H9 (cell line): ENCODE measurements around the gene WDR33. TPM values are rescaled to one million over a fixed set of nuclear protein-coding genes. Genes with fewer than 3 reads are reported as not detected.

Source experiments
- DNase-seq: peaks from one replicate; pipeline ENCODE4 v3.0.0-alpha.2; 2017
- H2AFZ ChIP-seq: one replicate; pipeline ENCODE4 v1.6.1; 2013; ENCODE audit warnings: mild to moderate bottlenecking, low read length, control low read depth, moderate library complexity
- H2AK5ac ChIP-seq: 2 replicates; pipeline ENCODE4 v1.6.1; 2013; ENCODE audit warnings: low read length, control low read depth, mixed read lengths; ENCODE audit not compliant: insufficient read length
- H2BK120ac ChIP-seq: one replicate; pipeline ENCODE4 v1.6.1; 2013; ENCODE audit warnings: low read depth, mild to moderate bottlenecking, low read length, control low read depth, inconsistent platforms; ENCODE audit not compliant: poor library complexity, severe bottlenecking
- H2BK12ac ChIP-seq: 2 replicates; pipeline ENCODE4 v1.6.1; 2013; ENCODE audit warnings: low read length, control low read depth, mixed read lengths, low read depth; ENCODE audit not compliant: insufficient read length
- H2BK15ac ChIP-seq: 2 replicates; pipeline ENCODE4 v1.6.1; 2013; ENCODE audit warnings: low read depth, low read length, control low read depth
- H2BK20ac ChIP-seq: one replicate; pipeline ENCODE4 v1.6.1; 2013; ENCODE audit warnings: low read depth, mild to moderate bottlenecking, low read length, control low read depth, inconsistent platforms; ENCODE audit not compliant: poor library complexity, severe bottlenecking
- H2BK5ac ChIP-seq: 2 replicates; pipeline ENCODE4 v1.6.1; 2013; ENCODE audit warnings: low read length, control low read depth, mixed read lengths; ENCODE audit not compliant: insufficient read length
- H3K14ac ChIP-seq: 2 replicates; pipeline ENCODE4 v1.6.1; 2013; ENCODE audit warnings: low read length, control low read depth; ENCODE audit not compliant: insufficient read depth
- H3K18ac ChIP-seq: 2 replicates; pipeline ENCODE4 v1.6.1; 2013; ENCODE audit warnings: low read depth, mild to moderate bottlenecking, mixed read lengths, low read length, control low read depth; ENCODE audit not compliant: insufficient read length
- H3K23ac ChIP-seq: 2 replicates; pipeline ENCODE4 v1.6.1; 2013; ENCODE audit warnings: low read length, control low read depth, mixed read lengths, low read depth; ENCODE audit not compliant: insufficient read length
- H3K23me2 ChIP-seq: 2 replicates; pipeline ENCODE4 v1.6.1; 2013; ENCODE audit warnings: low read depth, mild to moderate bottlenecking, mixed read lengths, low read length, control low read depth; ENCODE audit not compliant: insufficient read length, poor library complexity, severe bottlenecking
- H3K27ac ChIP-seq: 2 replicates; pipeline ENCODE4 v1.5.1; 2013; ENCODE audit warnings: low read length, control low read depth, mixed read lengths, low read depth; ENCODE audit not compliant: insufficient read length
- H3K27me3 ChIP-seq: 2 replicates; pipeline ENCODE4 v1.6.1; 2013; ENCODE audit warnings: low read length, control low read depth, inconsistent platforms; ENCODE audit not compliant: insufficient read depth
- H3K4ac ChIP-seq: 2 replicates; pipeline ENCODE4 v1.6.1; 2013; ENCODE audit warnings: low read depth, mild to moderate bottlenecking, control low read depth, inconsistent platforms, low read length, moderate library complexity
- H3K4me1 ChIP-seq: 2 replicates; pipeline ENCODE4 v1.6.1; 2013; ENCODE audit warnings: low read length, control low read depth, inconsistent platforms; ENCODE audit not compliant: insufficient read depth
- H3K4me2 ChIP-seq: 2 replicates; pipeline ENCODE4 v1.6.1; 2013; ENCODE audit warnings: low read length, control low read depth, mixed read lengths; ENCODE audit not compliant: insufficient read length, insufficient read depth
- H3K56ac ChIP-seq: 2 replicates; pipeline ENCODE4 v1.6.1; 2013; ENCODE audit warnings: low read depth, mild to moderate bottlenecking, mixed read lengths, low read length, control low read depth; ENCODE audit not compliant: insufficient read length
- H3K79me1 ChIP-seq: 2 replicates; pipeline ENCODE4 v1.6.1; 2013; ENCODE audit warnings: low read depth, mild to moderate bottlenecking, moderate library complexity, low read length, control low read depth, inconsistent platforms; ENCODE audit not compliant: insufficient read depth, poor library complexity, severe bottlenecking
- H3K79me2 ChIP-seq: 2 replicates; pipeline ENCODE4 v1.6.1; 2013; ENCODE audit warnings: low read length, control low read depth, inconsistent platforms; ENCODE audit not compliant: insufficient read depth
- H3K9ac ChIP-seq: 2 replicates; pipeline ENCODE4 v1.6.1; 2013; ENCODE audit warnings: low read length, control low read depth, mixed read lengths; ENCODE audit not compliant: insufficient read length; ENCODE audit errors: extremely low read depth
- H3K9me3 ChIP-seq: one replicate; pipeline ENCODE4 v1.6.1; 2013; ENCODE audit warnings: low read depth, low read length, inconsistent platforms; ENCODE audit not compliant: control insufficient read depth
- H3T11ph ChIP-seq: one replicate; pipeline ENCODE4 v1.6.1; 2013; ENCODE audit warnings: mild to moderate bottlenecking, low read length, control low read depth, inconsistent platforms
- H4K20me1 ChIP-seq: one replicate; pipeline ENCODE4 v1.6.1; 2013; ENCODE audit not compliant: control insufficient read depth, insufficient read length, insufficient read depth
- H4K5ac ChIP-seq: 2 replicates; pipeline ENCODE4 v1.6.1; 2013; ENCODE audit warnings: low read depth, mild to moderate bottlenecking, mixed read lengths, low read length, control low read depth; ENCODE audit not compliant: insufficient read length
- H4K8ac ChIP-seq: replicated peaks from 2 replicates; pipeline ENCODE4 v1.6.1; 2013; ENCODE audit warnings: low read length, control low read depth, mixed read lengths, low read depth; ENCODE audit not compliant: insufficient read length
- H4K91ac ChIP-seq: 2 replicates; pipeline ENCODE4 v1.6.1; 2013; ENCODE audit warnings: low read depth, mild to moderate bottlenecking, moderate library complexity, mixed read lengths, low read length, control low read depth; ENCODE audit not compliant: insufficient read length
- H3K27ac Mint-ChIP-seq, 3 experiments: 2 replicates in 2 of 3; 3 replicates in 1 of 3; pipeline ENCODE4 v1.8.0; 2020 to 2021; ENCODE audit warnings: mixed read lengths in 3 of 3, mild to moderate bottlenecking in 1 of 3, moderate library complexity in 1 of 3
- H3K27me3 Mint-ChIP-seq: 2 replicates; pipeline ENCODE4 v1.8.0; 2021; ENCODE audit warnings: low read depth, mild to moderate bottlenecking, moderate library complexity, mixed read lengths
- H3K36me3 Mint-ChIP-seq, 3 experiments: 2 replicates in 2 of 3; 3 replicates in 1 of 3; pipeline ENCODE4 v1.8.0; 2020 to 2021; ENCODE audit warnings: low read depth in 3 of 3, mixed read lengths in 3 of 3; ENCODE audit not compliant: insufficient read depth in 1 of 3
- H3K4me1 Mint-ChIP-seq, 2 experiments: 2 replicates each; pipeline ENCODE4 v1.8.0; 2020; ENCODE audit warnings: mixed read lengths in 2 of 2
- H3K4me3 Mint-ChIP-seq, 2 experiments: 2 replicates in 1 of 2; 3 replicates in 1 of 2; pipeline ENCODE4 v1.8.0; 2020 to 2021; ENCODE audit warnings: mild to moderate bottlenecking in 2 of 2, mixed read lengths in 2 of 2, moderate library complexity in 1 of 2
- H3K9me3 Mint-ChIP-seq, 2 experiments: 2 replicates in 1 of 2; 3 replicates in 1 of 2; pipeline ENCODE4 v1.8.0; 2020; ENCODE audit warnings: mild to moderate bottlenecking in 2 of 2, mixed read lengths in 2 of 2, moderate library complexity in 1 of 2
- CTCF ChIP-seq: fragments of 200-600 bp; sonication (generic); conservative IDR thresholded peaks from 3 replicates; pipeline ENCODE4 v1.8.0; 2021; ENCODE audit warnings: antibody characterized with exemption, mild to moderate bottlenecking
- WGBS: extraction: QIAGEN DNeasy Blood & Tissue Kit; methylation state at CpG from one replicate; pipeline ENCODE4 v1.1.7; 2013; ENCODE audit warnings: missing lambda C conversion rate, low lambda C conversion rate, mixed read lengths; ENCODE audit not compliant: insufficient read length; ENCODE audit errors: extremely low coverage; 5-methylcytosine and 5-hydroxymethylcytosine counted together
- total RNA-seq: library from RNA; stranded (reverse); gene quantifications from 2 replicates; pipeline ENCODE4 v1.2.1, GENCODE V29; 2021

Gene WDR33
- total RNA-seq, 1 experiment from 2014 or later: 86.0 TPM

- WGBS: no CpG with 5 or more reads among the region's 9 CpGs
Measured at GRCh38 chr2:127707890-127708648, 102.9 kb downstream of the WDR33 start.

More at GRCh38 chr2:127707890-127708648, 102.9 kb downstream of the WDR33 start:
- no peak for DNase-seq
- Histone ChIP-seq H3K14ac (no peak overlapping the region), H3K9ac (no peak overlapping the region), H2BK20ac (no peak overlapping the region), H2BK5ac (no peak overlapping the region), H3K23me2 (no peaks in the 10 kb centered on the region), H3K4me1 (no peaks in the 10 kb centered on the region), H3K18ac (no peak overlapping the region), H4K91ac (no peak overlapping the region), H3K27me3 (no peaks in the 10 kb centered on the region), H2AFZ (no peak overlapping the region), H3K56ac (no peak overlapping the region), H4K5ac (no peak overlapping the region), H4K8ac (no peak overlapping the region), H3K23ac (no peak overlapping the region), H3K9me3 (no peaks in the 10 kb centered on the region), H3K79me2 (peaks cover 3% of the 10 kb centered on the region; the same call in 1 of the 2 replicates), H2BK12ac (no peak overlapping the region), H3K4ac (no peak overlapping the region), H3K4me2 (no peak overlapping the region), H3K79me1 (no peaks in the 10 kb centered on the region), H3T11ph (no peak overlapping the region), H2BK15ac (no peak overlapping the region), H4K20me1 (no peaks in the 10 kb centered on the region), H2AK5ac (no peak overlapping the region), H3K27ac (no peak overlapping the region), H2BK120ac (no peak overlapping the region)
- H3K4me1 Mint-ChIP-seq: peaks cover 0 to 5% of the 10 kb centered on the region in 2 experiments; a peak in 2 of 4 replicates
- H3K9me3 Mint-ChIP-seq: no peaks in the 10 kb centered on the region
- H3K27ac Mint-ChIP-seq: peak overlapping the region in 1 of 3 experiments; percentile 79; a peak in 1 of 7 replicates
- H3K4me3 Mint-ChIP-seq: no peak overlapping the region
- H3K36me3 Mint-ChIP-seq: peaks cover 23 to 82% (median 68%) of the 10 kb centered on the region in 3 experiments
- TF ChIP-seq CTCF: no peak
- H3K27me3 Mint-ChIP-seq: no peaks in the 10 kb centered on the region
